B cell (primary cell): ENCODE results near the gene SHISAL2A.

ENCODE experiments used
- CTCF ChIP-seq: fragments of 200-600 bp; IDR thresholded peaks from one replicate; pipeline ENCODE4 v1.8.0; 2022; ENCODE audit warnings: antibody characterized with exemption, mild to moderate bottlenecking
- EZH2 ChIP-seq: IDR thresholded peaks from 2 replicates; pipeline ENCODE4 v1.6.1; 2012; ENCODE audit warnings: borderline replicate concordance, low read depth, mild to moderate bottlenecking, moderate library complexity, low read length; ENCODE audit not compliant: insufficient read depth, poor library complexity, severe bottlenecking

- no peak for TF ChIP-seq CTCF
- no peak for TF ChIP-seq EZH2
These were observed 21.1 kb downstream of the SHISAL2A start for GRCh38 chr1:52654063-52654462.
